ENCODE measurements around the gene HSFX2. TPM values are rescaled to one million over a fixed set of nuclear protein-coding genes. Genes with fewer than 3 reads are reported as not detected.
"Not testable (repeated sequence)": the region's sequence is repeated elsewhere in the genome, so short reads cannot be mapped to it uniquely, and the experiment has no call there.

The HSFX2 gene
- total and polyA plus RNA-seq, 2 experiments from 2014 or later, result 0.43 TPM; not detected in 1

- H2AFZ ChIP-seq; H3K27me3 ChIP-seq (replicated peaks; ENCODE audit: insufficient read depth); H3K79me2 ChIP-seq (ENCODE audit: insufficient read depth); H3K4me3 ChIP-seq; H3K27ac ChIP-seq; H3K4me2 ChIP-seq (ENCODE audit: unreplicated experiment); H3K4me1 ChIP-seq (ENCODE audit: insufficient read depth); H3K9me2 ChIP-seq (ENCODE audit: insufficient read depth); in situ Hi-C loops (cut with MboI); H3K9ac ChIP-seq; H3F3A ChIP-seq (ENCODE audit: insufficient read depth); DNase-seq; H4K20me1 ChIP-seq (ENCODE audit: insufficient read depth); H3K36me3 ChIP-seq (ENCODE audit: low read depth); H3K9me3 ChIP-seq (ENCODE audit: low read depth): not testable (repeated sequence)
- no CpG with 5 or more reads among the region's 3 CpGs for WGBS, 2 experiments (ENCODE audit: low coverage in 1 of 2, low lambda C conversion rate in 2 of 2, missing lambda C conversion rate in 2 of 2)
Observed at GRCh38 chrX:149547782-149548181, 47.3 kb downstream of the HSFX2 start.

- H2AFZ ChIP-seq; H3K4me2 ChIP-seq (ENCODE audit: unreplicated experiment); H3K36me3 ChIP-seq (ENCODE audit: low read depth); H4K20me1 ChIP-seq (ENCODE audit: insufficient read depth); H3K79me2 ChIP-seq (ENCODE audit: insufficient read depth); H3K27me3 ChIP-seq (replicated peaks; ENCODE audit: insufficient read depth); H3K4me3 ChIP-seq; H3F3A ChIP-seq (ENCODE audit: insufficient read depth); H3K4me1 ChIP-seq (ENCODE audit: insufficient read depth); H3K9me3 ChIP-seq (ENCODE audit: low read depth); H3K9me2 ChIP-seq (ENCODE audit: insufficient read depth); H3K27ac ChIP-seq; DNase-seq; H3K9ac ChIP-seq; in situ Hi-C loops (cut with MboI): not testable (repeated sequence)
- 91 to 100% methylated on average over 1 of the region's 1 CpG for WGBS, 2 experiments (ENCODE audit: low coverage in 1 of 2, low lambda C conversion rate in 2 of 2, missing lambda C conversion rate in 2 of 2)
Observed at GRCh38 chrX:149546962-149547361, 48.2 kb downstream of the HSFX2 start.

- H3K27ac ChIP-seq; H4K20me1 ChIP-seq (ENCODE audit: insufficient read depth); H3F3A ChIP-seq (ENCODE audit: insufficient read depth); in situ Hi-C loops (cut with MboI); H3K4me2 ChIP-seq (ENCODE audit: unreplicated experiment); H3K4me3 ChIP-seq; H3K9me2 ChIP-seq (ENCODE audit: insufficient read depth); H3K79me2 ChIP-seq (ENCODE audit: insufficient read depth); H3K36me3 ChIP-seq (ENCODE audit: low read depth); H3K27me3 ChIP-seq (replicated peaks; ENCODE audit: insufficient read depth); H3K9me3 ChIP-seq (ENCODE audit: low read depth); H3K9ac ChIP-seq; H3K4me1 ChIP-seq (ENCODE audit: insufficient read depth); H2AFZ ChIP-seq: not testable (repeated sequence)
- WGBS, 2 experiments (ENCODE audit: low coverage in 1 of 2, low lambda C conversion rate in 2 of 2, missing lambda C conversion rate in 2 of 2), result 75 to 82% methylated on average over 10 to 21 of the region's 29 CpGs
- DNase-seq, result peak; percentile 28
Observed at GRCh38 chrX:149545545-149546543, 49.3 kb downstream of the HSFX2 start.

Other genes with a start within 250 kb of the HSFX2 start
- 38.2 and 47.7 TPM in 2 replicates for gene IDS, start 90.0 kb downstream of the HSFX2 start, total RNA-seq (2014; rRNA removed; shearing (Covaris generic))
- gene IDS, start 90.0 kb downstream of the HSFX2 start, polyA plus RNA-seq (2016; fragmentation: Nextera tagmentation; extraction: Ambion mirVana), result 78.4 and 79.5 TPM in 2 replicates
- 10.4 and 10.6 TPM in 2 replicates for gene EOLA1, start 54.3 kb downstream of the HSFX2 start, total RNA-seq (2014; rRNA removed; shearing (Covaris generic))
- gene EOLA1, start 54.3 kb downstream of the HSFX2 start, polyA plus RNA-seq (2016; fragmentation: Nextera tagmentation; extraction: Ambion mirVana), result 12.0 and 12.3 TPM in 2 replicates
- not detected in 2 replicates for gene HSFX3, start 45.4 kb downstream of the HSFX2 start, total RNA-seq (2014; rRNA removed; shearing (Covaris generic))
- gene HSFX3, start 45.4 kb downstream of the HSFX2 start, polyA plus RNA-seq (2016; fragmentation: Nextera tagmentation; extraction: Ambion mirVana), result not detected in 2 replicates
- gene MAGEA9B, start 7.9 kb downstream of the HSFX2 start, total RNA-seq (2014; rRNA removed; shearing (Covaris generic)), result not detected in 2 replicates
- not detected in 2 replicates for gene MAGEA9B, start 7.9 kb downstream of the HSFX2 start, polyA plus RNA-seq (2016; fragmentation: Nextera tagmentation; extraction: Ambion mirVana)
- 14.0 and 14.7 TPM in 2 replicates for gene TMEM185A, start 36.5 kb upstream of the HSFX2 start, total RNA-seq (2014; rRNA removed; shearing (Covaris generic))
- 13.6 and 15.3 TPM in 2 replicates for gene TMEM185A, start 36.5 kb upstream of the HSFX2 start, polyA plus RNA-seq (2016; fragmentation: Nextera tagmentation; extraction: Ambion mirVana)
- gene MAGEA11, start 116.7 kb upstream of the HSFX2 start, total RNA-seq (2014; rRNA removed; shearing (Covaris generic)), result not detected in 2 replicates
- gene MAGEA11, start 116.7 kb upstream of the HSFX2 start, polyA plus RNA-seq (2016; fragmentation: Nextera tagmentation; extraction: Ambion mirVana), result not detected in 2 replicates
- 0.25 and 0.65 TPM in 2 replicates for gene HSFX1, start 178.8 kb upstream of the HSFX2 start, total RNA-seq (2014; rRNA removed; shearing (Covaris generic))
- gene HSFX1, start 178.8 kb upstream of the HSFX2 start, polyA plus RNA-seq (2016; fragmentation: Nextera tagmentation; extraction: Ambion mirVana), result 0.09 TPM in 1 of 2 replicates, not detected in the other
- not detected in 2 replicates for gene MAGEA9, start 186.6 kb upstream of the HSFX2 start, total RNA-seq (2014; rRNA removed; shearing (Covaris generic))
- gene MAGEA9, start 186.6 kb upstream of the HSFX2 start, polyA plus RNA-seq (2016; fragmentation: Nextera tagmentation; extraction: Ambion mirVana), result not detected in 2 replicates

All from GM23248 (cell line).